Heart left ventricle (tissue), 13 donors: Measurements from ENCODE around the gene UVSSA.

Experiments used
- CTCF ChIP-seq, 12 donors: fragments of 200-600 bp; sonication (generic) in 4 of 12; IDR thresholded peaks; one replicate each; pipeline versions ENCODE4 v1.5.0 to v1.8.0; 2018 to 2022; ENCODE audit warnings: antibody characterized with exemption in 12 of 12, mild to moderate bottlenecking in 5 of 12
- POLR2A ChIP-seq, 2 donors: fragments of 450-650 bp; IDR thresholded peaks; one replicate each; pipeline ENCODE4 v1.6.1; 2017; ENCODE audit warnings: antibody characterized with exemption in 2 of 2, mild to moderate bottlenecking in 2 of 2, moderate library complexity in 2 of 2
- donor health status: ischemic (EF 13 %, LVEDD 7.1; RV severe dilation, severe dysfunction).
- donor health status: DM: no; HTN: yes; CAD: no.
- donor health status: DM: no; HTN: no; CAD: no.
- donor health status: ischemic (EF 25% LVEDD 6.9; RV normal size, moderate dysfunction).
- donor health status: ischemic (EF 25% LVEDD 5.7; RV mildly dilated, moderate dysfunction).
- donor health status: ischemic (EF 35%, LVEDD 5.7; RV mildly dilated, moderate dysfunction).
- donor health status: nonischemic (EF 11% LVEDD 7.7; RV severe dilation, severe dysfunction).
- donor health status: DM: yes; HTN: yes; CAD: no.
- donor health status: PGD.
- donor health status: ischemic (EF 29% LVEDD 5.4; RV normal size, mild dysfunction).
- donor health status: nonischemic (EF 23%, LVEDD 6.1; RV moderate dilation, normal function).

- no peak for TF ChIP-seq CTCF (IDR thresholded peaks at IDR 0.05)
- no peak for TF ChIP-seq POLR2A (IDR thresholded peaks at IDR 0.05)
Observed at GRCh38 chr4:1321486-1321885, 25.5 kb upstream of the UVSSA start.
